Pulmonary artery endothelial cell (primary cell): ENCODE results near the gene PANX2. TPM values are rescaled to one million over a fixed set of nuclear protein-coding genes. Genes with fewer than 3 reads are reported as not detected.

ENCODE experiments used
- DNase-seq: peaks from one replicate; pipeline ENCODE4 v3.0.0-alpha.2; 2011; ENCODE audit warnings: low read depth, low spot score
- total RNA-seq: library from RNA; depleted of rRNA; stranded (reverse); fragments of >200 nt; gene quantifications from 2 replicates; pipeline ENCODE4 v1.2.3, GENCODE V29; 2014

PANX2 gene
- total RNA-seq, 1 donor from 2014 or later = 0.99 TPM

GRCh38 chr22:50169774-50170341, 673 bp upstream of the PANX2 start:
- no peak for DNase-seq

GRCh38 chr22:50171319-50171964, 911 bp downstream of the PANX2 start:
- no peak for DNase-seq

GRCh38 chr22:50171965-50172421, 1.5 kb downstream of the PANX2 start:
- no peak for DNase-seq

DNA sequence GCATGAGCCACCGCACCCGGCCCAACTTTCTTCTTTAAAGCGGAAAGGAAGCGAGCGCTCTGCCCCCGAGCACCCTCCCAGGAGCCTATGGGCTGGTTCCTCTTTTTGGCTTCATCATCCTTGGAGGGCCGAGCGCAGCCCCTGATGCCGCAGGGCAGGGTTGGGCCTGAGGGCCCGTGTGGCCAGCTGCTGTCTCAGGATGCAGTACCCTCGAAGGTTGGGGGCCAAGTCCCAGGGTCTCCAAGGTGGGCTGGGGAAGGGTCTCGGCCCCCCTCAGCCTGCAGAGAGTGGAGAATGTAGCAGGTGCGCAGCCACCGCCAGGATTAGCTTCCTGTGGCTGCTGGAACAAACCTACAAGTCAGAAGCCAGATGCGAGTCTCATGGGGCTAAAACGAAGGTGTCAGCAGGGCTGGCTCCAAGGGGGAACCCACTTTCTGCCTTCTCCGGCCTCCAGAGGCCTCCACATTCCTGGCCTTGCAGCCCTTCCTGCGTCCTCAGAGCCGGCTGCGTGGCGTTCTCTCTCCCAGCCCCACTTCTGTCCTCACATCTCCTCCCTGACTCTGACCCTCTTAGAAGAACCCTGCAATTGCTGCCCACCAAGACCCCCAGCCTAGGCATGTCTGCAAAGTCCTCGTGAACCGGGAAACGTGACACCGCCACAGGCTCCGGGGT, 2.9 kb downstream of the PANX2 start:
- no peak for DNase-seq

- DNase-seq = no peak
These were observed 3.4 kb downstream of the PANX2 start for GRCh38 chr22:50173983-50174355.

DNA sequence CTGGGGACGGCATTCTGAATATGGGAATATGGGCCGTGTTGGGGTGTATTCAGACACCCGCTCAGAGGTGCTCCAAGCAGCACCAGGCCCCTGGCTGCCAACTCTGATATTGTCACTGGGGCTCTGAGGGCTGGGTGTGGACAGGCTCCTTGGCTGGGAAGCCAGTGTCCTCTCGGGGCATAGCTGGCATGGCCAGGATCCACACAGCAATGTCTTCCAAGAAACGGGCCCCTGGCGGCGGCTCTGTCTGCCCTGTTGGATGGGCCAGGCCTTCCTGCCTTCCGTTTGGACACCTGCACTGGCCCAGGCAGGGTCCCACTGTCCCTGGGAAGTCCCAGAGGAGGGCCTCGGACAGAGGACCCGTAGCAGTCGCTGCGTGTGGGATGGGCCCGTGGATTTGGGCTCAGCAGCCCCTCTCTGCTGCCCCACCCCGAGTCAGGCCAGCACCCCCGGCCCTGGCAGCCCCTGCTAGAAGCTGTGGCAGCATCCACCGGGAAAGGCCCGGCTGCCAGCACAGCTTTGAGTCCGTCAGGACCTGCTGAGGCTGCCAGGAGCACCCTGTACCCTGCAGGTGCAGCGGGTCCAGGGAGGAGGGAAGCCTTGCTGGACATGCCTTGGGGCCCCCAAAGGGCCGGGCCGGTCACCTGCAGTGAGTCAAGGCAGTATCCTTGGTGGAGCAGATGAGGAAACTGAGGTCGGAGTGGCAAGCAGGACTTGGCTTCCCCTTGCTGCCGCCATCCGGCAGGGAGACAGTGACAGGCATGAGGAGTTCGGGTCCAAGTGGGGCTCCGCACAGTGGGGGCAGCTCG, 4.1 kb downstream of the PANX2 start:
- no peak for DNase-seq

GRCh38 chr22:50175191-50175461, 4.6 kb downstream of the PANX2 start:
- DNase-seq = no peak

DNA sequence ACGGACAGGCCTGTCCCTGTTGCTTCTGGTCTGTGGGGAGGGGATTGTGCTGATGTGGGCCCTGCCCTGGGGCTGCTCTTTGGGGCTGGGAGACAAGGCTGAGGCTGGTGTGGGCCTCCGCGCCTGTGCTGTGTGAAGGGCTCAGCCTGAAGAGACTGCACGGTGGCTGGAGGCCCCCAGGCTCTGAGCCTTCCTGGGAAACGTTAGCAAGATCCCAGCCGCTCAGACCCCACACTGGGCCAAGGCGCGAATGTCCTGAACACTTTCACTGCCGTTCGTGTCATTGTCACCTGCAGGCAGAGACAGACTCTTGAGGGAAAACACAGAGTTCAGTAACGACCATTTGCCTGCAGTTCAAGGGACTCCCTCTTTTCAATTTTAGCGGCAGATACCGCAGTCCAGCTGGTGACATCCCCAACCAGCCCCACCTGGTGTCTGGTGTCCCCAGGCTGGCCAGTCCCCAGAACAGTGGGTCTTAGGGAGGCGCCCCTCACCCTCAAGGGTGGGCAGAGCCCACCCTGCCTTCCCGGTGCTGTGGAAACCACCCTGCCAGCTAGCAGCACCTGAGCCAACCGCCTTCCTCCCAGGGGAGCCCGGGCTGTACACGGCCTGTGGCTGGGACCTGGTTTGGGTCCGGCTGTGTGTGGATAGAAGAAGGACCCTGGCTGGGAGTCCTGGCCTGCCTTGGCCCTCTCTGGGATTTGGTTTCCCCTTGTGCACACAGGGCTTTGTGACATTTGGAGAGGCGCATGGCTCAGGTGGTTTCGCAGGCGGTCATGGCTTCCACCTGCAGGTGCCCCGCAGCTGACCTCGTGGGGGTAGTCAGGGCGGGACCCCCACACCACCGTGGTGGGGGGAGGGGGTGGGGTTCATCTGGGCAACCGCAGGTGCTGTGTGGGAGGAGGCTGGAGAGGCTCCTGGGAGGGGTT, 5.7 kb downstream of the PANX2 start:
- DNase-seq = no peak

DNA sequence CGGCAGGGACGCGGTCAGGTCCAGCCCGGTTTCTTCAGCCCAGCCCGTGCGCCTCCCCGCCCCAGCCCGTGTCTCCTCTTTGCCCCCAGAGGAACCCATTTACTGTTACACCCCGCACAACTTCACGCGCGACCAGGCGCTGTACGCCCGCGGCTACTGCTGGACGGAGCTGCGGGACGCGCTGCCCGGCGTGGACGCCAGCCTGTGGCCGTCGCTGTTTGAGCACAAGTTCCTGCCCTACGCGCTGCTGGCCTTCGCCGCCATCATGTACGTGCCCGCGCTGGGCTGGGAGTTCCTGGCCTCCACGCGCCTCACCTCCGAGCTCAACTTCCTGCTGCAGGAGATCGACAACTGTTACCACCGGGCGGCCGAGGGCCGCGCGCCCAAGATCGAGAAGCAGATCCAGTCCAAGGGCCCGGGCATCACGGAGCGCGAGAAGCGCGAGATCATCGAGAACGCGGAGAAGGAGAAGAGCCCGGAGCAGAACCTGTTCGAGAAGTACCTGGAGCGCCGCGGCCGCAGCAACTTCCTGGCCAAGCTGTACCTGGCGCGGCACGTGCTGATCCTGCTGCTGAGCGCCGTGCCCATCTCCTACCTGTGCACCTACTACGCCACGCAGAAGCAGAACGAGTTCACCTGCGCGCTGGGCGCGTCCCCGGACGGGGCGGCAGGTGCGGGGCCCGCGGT, 6.5 kb downstream of the PANX2 start:
- DNase-seq = no peak

GRCh38 chr22:50177537-50178470, 7.3 kb downstream of the PANX2 start:
- DNase-seq = no peak

DNA sequence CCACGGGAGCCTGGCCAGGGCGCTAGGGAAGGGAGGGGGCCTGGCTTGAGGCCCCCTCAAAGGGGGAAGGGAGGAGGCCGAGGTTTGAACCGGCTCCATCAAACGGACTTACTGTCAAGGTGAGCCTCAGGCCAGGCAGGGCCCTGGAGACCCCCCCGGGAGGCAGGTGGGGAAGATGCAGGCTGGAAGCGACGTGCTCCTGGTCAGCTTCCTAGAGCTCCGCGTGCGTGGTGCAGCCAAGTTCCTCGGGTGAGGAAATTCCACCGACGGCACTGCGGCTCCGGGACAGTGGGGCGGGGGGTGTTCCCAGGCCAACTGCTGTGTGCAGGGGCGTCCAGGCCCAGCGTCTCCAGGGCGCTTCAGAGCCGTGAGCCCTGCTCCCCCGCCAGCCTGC, 7.9 kb downstream of the PANX2 start:
- no peak for DNase-seq

DNA sequence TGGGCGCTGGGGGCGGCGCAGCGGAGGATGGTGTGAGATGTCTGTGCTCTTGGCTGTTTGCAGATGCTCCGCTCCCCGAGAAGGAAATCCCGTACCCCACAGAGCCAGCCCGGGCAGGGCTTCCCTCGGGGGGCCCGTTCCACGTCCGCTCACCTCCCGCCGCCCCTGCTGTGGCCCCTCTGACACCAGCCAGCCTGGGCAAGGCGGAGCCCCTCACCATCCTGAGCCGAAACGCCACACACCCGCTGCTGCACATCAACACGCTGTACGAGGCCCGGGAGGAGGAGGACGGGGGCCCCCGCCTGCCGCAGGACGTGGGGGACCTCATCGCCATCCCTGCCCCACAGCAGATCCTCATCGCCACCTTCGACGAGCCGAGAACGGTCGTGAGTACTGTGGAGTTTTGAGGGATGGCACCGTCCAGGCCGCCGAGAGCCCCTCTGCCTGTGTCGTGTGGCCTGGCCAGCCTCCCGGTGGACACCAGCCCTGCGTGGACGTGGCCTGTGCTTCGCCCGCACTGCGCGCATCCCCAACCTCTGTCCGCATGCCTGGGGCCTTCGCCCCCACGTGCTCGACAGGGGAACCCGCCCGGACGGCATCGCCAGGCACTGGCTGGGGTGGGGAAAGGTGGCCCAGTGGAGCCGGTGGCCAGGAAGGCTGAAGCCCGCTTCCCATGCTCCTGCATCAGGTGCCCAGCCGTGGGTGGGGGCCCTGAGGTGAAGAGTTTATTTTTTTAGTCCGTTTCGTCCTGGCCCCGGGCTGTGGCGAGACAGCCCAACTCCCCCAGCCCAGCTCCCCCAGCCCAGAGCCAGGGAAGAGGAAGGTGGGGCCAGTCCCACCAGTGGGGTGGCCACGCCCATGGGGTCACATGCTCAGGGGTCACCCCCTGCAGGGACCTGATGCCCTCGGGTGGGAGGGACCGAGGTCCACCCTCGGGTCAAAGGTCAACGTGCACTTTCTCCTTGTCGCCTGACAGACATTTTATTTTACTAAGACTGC, 8.6 kb downstream of the PANX2 start:
- DNase-seq = no peak

GRCh38 chr22:50179937-50180726, 9.6 kb downstream of the PANX2 start:
- DNase-seq = no peak

GRCh38 chr22:50180727-50181521, 10.4 kb downstream of the PANX2 start:
- DNase-seq = no peak

DNA sequence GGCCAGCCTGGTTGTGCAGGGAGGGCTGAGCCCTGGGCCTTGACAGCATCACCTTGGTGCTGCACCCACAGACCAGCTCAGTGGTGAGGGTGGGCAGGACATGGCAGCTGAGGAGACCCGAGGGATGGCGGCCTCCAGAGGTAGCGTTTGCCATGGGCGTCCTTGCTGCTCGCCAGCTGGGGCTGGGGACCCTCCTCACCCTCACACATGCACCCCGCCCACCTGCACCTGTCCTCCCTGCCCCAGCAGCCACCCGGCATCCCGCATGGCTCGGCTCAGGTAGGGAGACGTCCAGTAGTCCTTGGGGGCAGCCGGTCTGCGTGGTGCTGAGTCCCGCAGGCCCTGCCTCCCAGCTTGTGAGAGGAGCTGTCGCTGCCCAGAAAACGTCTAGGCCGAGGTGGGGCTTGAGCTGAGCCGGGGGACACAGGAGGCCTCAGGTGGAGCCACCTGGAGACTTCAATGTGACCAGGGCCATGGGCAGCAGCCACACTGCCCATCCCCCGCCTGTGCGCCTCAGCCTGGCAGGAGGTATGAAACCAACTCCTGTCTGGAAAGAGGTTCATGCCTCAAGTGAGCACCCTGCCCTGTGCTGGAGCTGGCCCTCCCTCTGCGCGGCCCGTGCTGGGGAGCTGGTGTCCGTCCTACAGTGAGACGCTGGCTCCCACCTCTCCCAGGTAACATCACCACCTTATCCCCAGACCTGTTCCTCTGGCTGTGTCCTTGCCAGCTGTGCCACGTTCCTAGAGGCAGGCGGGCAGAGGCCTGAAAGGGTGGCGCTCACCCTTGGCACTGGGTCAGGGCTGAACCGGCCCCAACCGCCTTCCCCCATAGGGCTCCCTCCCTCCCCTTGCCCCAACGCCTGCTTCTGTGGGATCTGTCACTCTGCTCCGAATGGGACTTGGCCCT, 11.9 kb downstream of the PANX2 start:
- DNase-seq = no peak
